C1 segment of cervical spinal cord (tissue), 14 donors: ENCODE data around the gene FCF1.
A peak's percentile ranks its signal among the peaks of the same experiment; 100 is the strongest.

Experiments used
- DNase-seq, 14 donors: peaks; one replicate each; lab custom pipeline; 2025; lab: John Stamatoyannopoulos, UW

Gene FCF1

DNA sequence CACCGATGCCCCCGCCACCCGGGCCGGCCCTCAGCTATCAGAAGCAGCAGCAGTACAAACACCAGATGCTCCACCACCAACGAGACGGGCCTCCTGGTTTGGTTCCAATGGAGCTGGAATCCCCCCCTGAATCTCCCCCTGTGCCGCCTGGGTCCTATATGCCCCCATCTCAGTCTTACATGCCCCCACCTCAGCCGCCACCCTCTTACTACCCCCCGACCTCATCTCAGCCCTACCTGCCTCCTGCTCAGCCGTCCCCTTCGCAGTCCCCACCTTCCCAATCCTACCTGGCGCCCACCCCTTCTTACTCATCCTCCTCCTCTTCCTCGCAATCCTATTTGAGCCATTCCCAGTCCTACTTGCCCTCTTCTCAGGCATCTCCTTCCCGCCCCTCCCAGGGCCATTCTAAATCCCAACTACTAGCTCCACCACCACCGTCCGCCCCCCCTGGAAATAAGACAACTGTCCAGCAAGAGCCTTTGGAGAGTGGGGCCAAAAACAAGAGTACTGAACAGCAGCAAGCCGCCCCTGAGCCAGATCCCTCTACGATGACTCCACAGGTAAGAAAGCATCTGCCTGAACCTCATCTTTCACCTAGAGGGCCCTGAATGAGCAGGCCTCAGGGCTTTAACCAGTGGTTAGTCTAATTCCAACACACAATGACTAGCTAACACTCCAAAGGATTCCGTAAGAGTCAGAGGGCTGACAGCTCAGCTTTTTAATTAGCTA, 51.0 kb downstream of the FCF1 start:
- peak in 7 of 14 donors; percentile 1 to 44 (median 4) for DNase-seq

DNA sequence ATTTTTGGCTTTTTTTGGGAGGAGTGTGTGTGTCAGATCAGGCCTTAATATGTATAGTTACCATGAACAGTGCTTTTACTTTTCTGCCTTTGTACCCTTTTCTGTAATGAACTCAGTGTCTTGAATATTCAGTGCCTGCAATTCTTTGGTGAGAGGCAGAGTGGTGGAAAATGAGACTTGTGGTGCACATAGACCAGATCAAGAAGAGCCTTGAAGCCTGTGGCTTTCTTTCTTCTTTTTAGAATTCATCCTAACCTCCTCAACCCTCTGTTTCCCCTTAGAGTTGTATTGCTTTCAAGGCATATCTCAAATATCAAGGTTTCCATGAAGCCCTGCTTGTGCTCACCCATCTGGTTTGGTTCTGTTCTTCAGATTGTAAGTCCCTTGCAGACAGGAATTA, 52.8 kb downstream of the FCF1 start:
- no peak for DNase-seq

DNA sequence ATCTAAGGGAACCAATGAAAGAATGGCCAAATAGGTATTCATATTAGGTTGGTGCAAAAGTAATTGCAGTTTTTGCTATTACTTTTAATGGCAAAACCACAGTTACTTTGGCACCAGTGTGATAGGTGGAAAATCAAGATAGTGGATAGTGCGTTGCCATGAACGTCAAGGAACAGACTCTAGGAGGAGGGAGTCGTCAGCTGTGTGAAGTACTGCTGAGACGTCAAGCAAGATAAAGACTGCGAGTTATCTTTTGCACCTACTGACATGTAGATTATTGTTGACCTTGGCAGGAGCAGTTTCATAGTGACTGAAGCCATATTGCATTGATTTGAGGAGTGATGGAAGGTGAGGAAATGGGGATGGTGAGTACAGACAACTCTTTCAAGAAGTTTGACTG, 58.5 kb downstream of the FCF1 start:
- no peak for DNase-seq

DNA sequence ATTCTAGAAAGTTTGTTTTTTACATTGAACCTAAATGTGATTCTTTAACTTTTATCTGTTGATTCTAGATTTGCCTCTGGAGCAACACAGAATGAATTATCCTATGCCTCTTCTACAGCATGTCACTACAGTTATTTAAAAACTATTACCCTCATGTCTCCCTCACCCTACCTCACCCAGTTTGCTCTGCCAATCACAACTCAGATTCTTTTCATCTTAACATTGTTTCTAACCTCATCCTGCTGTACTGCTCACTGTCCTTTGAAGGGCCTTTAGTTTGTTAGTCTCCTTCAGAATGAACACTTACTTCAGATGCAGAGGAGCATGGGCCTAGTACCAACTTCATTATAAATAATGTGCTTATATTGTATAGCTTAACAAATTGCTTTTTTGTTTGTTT, 71.7 kb downstream of the FCF1 start:
- no peak for DNase-seq

DNA sequence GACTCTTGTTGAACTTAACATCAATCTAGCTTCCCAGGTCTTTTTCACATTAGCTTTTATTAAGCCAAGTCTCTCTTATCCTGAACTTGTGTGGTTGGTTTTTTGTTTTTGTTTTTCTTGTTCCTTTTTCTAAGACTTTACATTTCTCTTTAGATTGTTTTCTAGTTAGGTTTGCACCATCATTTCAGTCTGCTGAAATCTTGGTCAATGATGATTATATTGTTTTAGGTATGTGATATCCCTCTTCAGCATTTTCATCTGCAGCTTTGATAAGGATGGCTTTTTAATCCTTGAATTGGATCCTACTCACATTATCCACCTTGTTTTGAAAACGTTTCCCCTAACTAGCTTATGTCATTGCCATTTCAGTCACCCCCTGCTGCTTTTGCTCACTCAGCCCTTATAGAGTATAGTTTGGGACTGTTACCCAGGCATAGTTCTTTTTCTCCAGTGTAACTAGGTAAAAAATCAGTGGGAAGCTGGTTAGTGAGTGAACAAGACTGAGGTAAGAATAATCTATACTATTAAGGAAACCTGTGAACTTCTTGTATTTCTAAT, 72.2 kb downstream of the FCF1 start:
- DNase-seq, result no peak

DNA sequence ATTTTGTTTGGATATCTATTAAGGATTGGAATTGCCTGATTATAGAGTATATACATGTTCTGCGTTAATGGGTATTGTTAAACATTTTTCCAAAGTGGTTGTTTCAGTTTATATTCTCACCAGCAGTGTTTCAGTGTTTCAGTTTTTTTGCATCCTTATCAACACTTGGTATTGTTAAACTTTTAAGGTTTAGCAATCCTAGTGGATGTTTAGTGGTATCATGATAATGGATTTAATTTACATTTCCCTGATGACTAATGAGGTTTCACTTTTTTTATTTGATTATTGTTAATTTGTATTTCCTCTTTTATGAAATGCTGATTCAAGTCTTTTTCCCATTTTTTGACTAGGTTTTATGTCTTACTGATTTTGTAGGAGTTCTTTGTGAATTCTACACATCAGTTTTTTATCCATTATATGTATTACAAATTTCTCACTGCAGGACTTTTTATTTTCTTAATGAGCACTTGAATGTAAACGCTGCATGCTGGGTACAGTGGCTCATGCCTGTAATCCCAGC, 73.9 kb downstream of the FCF1 start:
- no peak for DNase-seq
